B cell (primary cell): ENCODE results near the gene NHSL1. TPM values are rescaled to one million over a fixed set of nuclear protein-coding genes. Genes with fewer than 3 reads are reported as not detected.
A peak's percentile ranks its signal among the peaks of the same experiment; 100 is the strongest.

Experiments used
- ATAC-seq: fragments of 200-7000 bp; cut with Tn5 transposase; one replicate; pipeline ENCODE4 v1.10.0; 2021; ENCODE audit warnings: low read depth, mild to moderate bottlenecking, moderate number of reproducible peaks, moderate library complexity
- CTCF ChIA-PET: fragments of 350-600 bp; sonication (Branson Sonifier 250); formaldehyde crosslinking; loops from one replicate; lab custom pipeline; 2021; ENCODE audit warnings: antibody characterized with exemption, inconsistent platforms; lab: Charles Lee
- POLR2A ChIA-PET: fragments of 350-600 bp; sonication (Branson Sonifier 250); formaldehyde crosslinking; loops from one replicate; lab custom pipeline; 2021; ENCODE audit warnings: antibody characterized with exemption; lab: Charles Lee
- DNase-seq: peaks from one replicate; pipeline ENCODE4 v3.0.0; 2013
- H2AFZ ChIP-seq: 2 replicates; pipeline ENCODE4 v1.6.1; 2012; ENCODE audit warnings: mild to moderate bottlenecking, low read depth, low read length; ENCODE audit not compliant: insufficient read depth, poor library complexity, severe bottlenecking
- H3K27ac ChIP-seq, 2 donors: 1 replicate in 1 of 2; 2 replicates in 1 of 2; pipeline ENCODE4 v1.5.1; 2012 to 2013; ENCODE audit warnings: low read length in 2 of 2, mild to moderate bottlenecking in 2 of 2, moderate library complexity in 1 of 2
- H3K27me3 ChIP-seq, 4 experiments: fragments of 200-600 bp in 1 of 4; sonication (generic) in 1 of 4; replicated peaks in 1 of 4; 1 replicate in 2 of 4; 2 replicates in 2 of 4; pipeline versions ENCODE4 v1.6.1 to v1.7.0; 2013 to 2016; ENCODE audit warnings: low read length in 3 of 4, mild to moderate bottlenecking in 2 of 4, mixed read lengths in 1 of 4, moderate library complexity in 1 of 4; ENCODE audit not compliant: insufficient read depth in 4 of 4, control insufficient read depth in 3 of 4; ENCODE audit errors: control extremely low read depth in 1 of 4
- H3K36me3 ChIP-seq, 2 experiments: replicated peaks in 1 of 2; 1 replicate in 1 of 2; 2 replicates in 1 of 2; pipeline versions ENCODE4 v1.6.1 to v1.7.1; 2013; ENCODE audit warnings: low read length in 1 of 2; ENCODE audit not compliant: insufficient read depth in 2 of 2, control insufficient read depth in 1 of 2; ENCODE audit errors: control extremely low read depth in 1 of 2, extremely low read depth in 1 of 2
- H3K4me1 ChIP-seq, 2 donors: fragments of 200-600 bp in 1 of 2; sonication (generic) in 1 of 2; 1 replicate in 1 of 2; 2 replicates in 1 of 2; pipeline versions ENCODE4 v1.5.1 to v1.6.1; 2013 to 2017; ENCODE audit warnings: low read length in 2 of 2; ENCODE audit not compliant: control insufficient read depth in 2 of 2, insufficient read depth in 2 of 2
- H3K4me2 ChIP-seq: replicated peaks from 2 replicates; pipeline ENCODE3; 2012; ENCODE audit warnings: mild to moderate bottlenecking, low read depth, low read length; ENCODE audit not compliant: poor library complexity, severe bottlenecking
- H3K4me3 ChIP-seq, 5 experiments: fragments of 200-600 bp in 1 of 5; sonication (generic) in 1 of 5; 1 replicate in 3 of 5; 2 replicates in 2 of 5; pipeline versions ENCODE4 v1.5.1 to v1.7.0; 2011 to 2016; ENCODE audit warnings: low read length in 4 of 5, mild to moderate bottlenecking in 4 of 5, low read depth in 2 of 5, control low read depth in 1 of 5, moderate library complexity in 1 of 5; ENCODE audit not compliant: insufficient read depth in 1 of 5; ENCODE audit errors: control extremely low read depth in 1 of 5, extremely low read depth in 1 of 5
- H3K79me2 ChIP-seq: fragments of 200-600 bp; sonication (generic); one replicate; pipeline ENCODE4 v1.6.0; 2016; ENCODE audit warnings: low read length; ENCODE audit not compliant: control insufficient read depth, insufficient read depth
- H3K9ac ChIP-seq: fragments of 200-600 bp; sonication (generic); 2 replicates; pipeline ENCODE4 v1.6.1; 2017; ENCODE audit warnings: mild to moderate bottlenecking, low read length, moderate library complexity
- H3K9me3 ChIP-seq, 3 donors: one replicate each; pipeline versions ENCODE4 v1.6.1 to v1.7.1; 2013; ENCODE audit warnings: low read length in 2 of 3; ENCODE audit not compliant: control insufficient read depth in 2 of 3, insufficient read depth in 1 of 3; ENCODE audit errors: control extremely low read depth in 1 of 3
- H4K20me1 ChIP-seq: 2 replicates; pipeline ENCODE4 v1.6.0; 2012; ENCODE audit warnings: mild to moderate bottlenecking, low read length; ENCODE audit not compliant: insufficient read depth, control insufficient read depth, poor library complexity, severe bottlenecking
- H3K27ac Mint-ChIP-seq: one replicate; pipeline ENCODE4 v1.8.0; 2021; ENCODE audit warnings: mixed read lengths
- H3K27me3 Mint-ChIP-seq: one replicate; pipeline ENCODE4 v1.8.0; 2021; ENCODE audit warnings: mixed read lengths
- H3K4me1 Mint-ChIP-seq: one replicate; pipeline ENCODE4 v1.8.0; 2021; ENCODE audit warnings: mixed read lengths
- H3K4me3 Mint-ChIP-seq: one replicate; pipeline ENCODE4 v1.8.0; 2021; ENCODE audit warnings: mixed read lengths
- H3K9me3 Mint-ChIP-seq: one replicate; pipeline ENCODE4 v1.8.0; 2022; ENCODE audit warnings: mixed read lengths; ENCODE audit not compliant: insufficient read depth
- CTCF ChIP-seq: fragments of 200-600 bp; IDR thresholded peaks from one replicate; pipeline ENCODE4 v1.8.0; 2022; ENCODE audit warnings: antibody characterized with exemption, mild to moderate bottlenecking
- EZH2 ChIP-seq: IDR thresholded peaks from 2 replicates; pipeline ENCODE4 v1.6.1; 2012; ENCODE audit warnings: borderline replicate concordance, low read depth, mild to moderate bottlenecking, moderate library complexity, low read length; ENCODE audit not compliant: insufficient read depth, poor library complexity, severe bottlenecking
- WGBS: methylation state at CpG from one replicate; pipeline ENCODE4 v1.1.5; 2013; ENCODE audit warnings: missing lambda C conversion rate; ENCODE audit not compliant: insufficient coverage; 5-methylcytosine and 5-hydroxymethylcytosine counted together
- intact Hi-C: fragments of 100-400 bp; cut with micrococcal nuclease; formaldehyde crosslinking; loops from one replicate; pipeline ENCODE4 v1.10.0; 2022
- polyA plus RNA-seq: library from polyadenylated mRNA; depleted of rRNA; stranded (reverse); fragments of >200 nt; gene quantifications from 2 replicates; pipeline ENCODE4 v1.2.3, GENCODE V29; 2012
- total RNA-seq, 2 donors: library from RNA; stranded (reverse); fragments of 120-200 nt in 1 of 2; gene quantifications; 1 replicate in 1 of 2; 2 replicates in 1 of 2; pipeline versions ENCODE4 v1.2.3 to v1.2.4, GENCODE V29; 2013 to 2022

The NHSL1 gene
- total and polyA plus RNA-seq, 2 donors (not counting 1 experiment from before 2014, with no cell fraction given) = 0.04 to 0.10 TPM

- Histone ChIP-seq H3K27me3 (no peaks in the 10 kb centered on the region), H3K27ac (no peak overlapping the region), H4K20me1 (no peaks in the 10 kb centered on the region), H3K9ac (no peak overlapping the region), H3K36me3 (peaks cover 12 to 76% of the 10 kb centered on the region in 2 experiments), H2AFZ (no peak overlapping the region), H3K9me3 (no peaks in the 10 kb centered on the region), H3K4me1 (peaks cover 0 to 3% of the 10 kb centered on the region in 2 donors), H3K4me2 (no peak overlapping the region), H3K4me3 (no peak overlapping the region), H3K79me2 (no peaks in the 10 kb centered on the region)
- POLR2A ChIA-PET = no interaction called here
- ATAC-seq = no peak
- Mint-ChIP-seq H3K4me3 (no peak overlapping the region), H3K9me3 (no peaks in the 10 kb centered on the region), H3K27ac (no peak overlapping the region), H3K4me1 (peaks cover 6% of the 10 kb centered on the region), H3K27me3 (no peaks in the 10 kb centered on the region)
- no peak for DNase-seq
- CTCF ChIA-PET = interaction anchor here (1.3 kb wide), 1 partner anchor 108 kb away, joined by 4 read pairs; no protein-coding TSS in a partner anchor
- intact Hi-C loops = no loop called here
- WGBS = 100% methylated on average over 2 of the region's 8 CpGs
- TF ChIP-seq CTCF (no peak), EZH2 (no peak)
Measured at GRCh38 chr6:138410048-138410735, 89.1 kb downstream of the NHSL1 start.

GRCh38 chr6:138406443-138406842 lies 92.9 kb downstream of the NHSL1 start:
- ChIA-PET CTCF (interaction anchor here (0.7 to 4.1 kb wide), 3 partner anchors 23 to 290 kb away, joined by 4 to 39 read pairs (median 10); no protein-coding TSS in a partner anchor), POLR2A (no interaction called here)
- Mint-ChIP-seq H3K27ac (peak overlapping the region; percentile 5), H3K27me3 (no peaks in the 10 kb centered on the region), H3K4me3 (no peak overlapping the region), H3K4me1 (peaks cover 17% of the 10 kb centered on the region), H3K9me3 (no peaks in the 10 kb centered on the region)
- Histone ChIP-seq H3K36me3 (peaks cover 9 to 48% of the 10 kb centered on the region in 2 experiments), H3K27ac (peak overlapping the region in 1 of 2 donors; percentile 55), H3K4me2 (no peak overlapping the region), H3K4me1 (peaks cover 6 to 16% of the 10 kb centered on the region in 2 donors), H3K27me3 (no peaks in the 10 kb centered on the region), H2AFZ (no peak overlapping the region), H4K20me1 (no peaks in the 10 kb centered on the region), H3K4me3 (no peak overlapping the region), H3K79me2 (no peaks in the 10 kb centered on the region), H3K9me3 (no peaks in the 10 kb centered on the region), H3K9ac (no peak overlapping the region)
- intact Hi-C loops = loop anchor here (10.0 kb wide), 2 partner anchors 618 to 1302 kb away; partner anchors contain the start of gene ABRACL
- DNase-seq (peak; percentile 24), ATAC-seq (no peak)
- no CpG with 5 or more reads among the region's 2 CpGs for WGBS
- TF ChIP-seq EZH2 = no peak
- no peak for TF ChIP-seq CTCF
